Neural cell (in vitro differentiated cells): ENCODE data around the gene MORC3.

Source experiments
- EP300 ChIP-seq: fragments of 450-650 bp; conservative IDR thresholded peaks from 2 replicates; pipeline ENCODE4 v1.6.1; 2014; ENCODE audit warnings: antibody characterized with exemption, mild to moderate bottlenecking, moderate library complexity; ENCODE audit not compliant: poor library complexity, severe bottlenecking
- MXI1 ChIP-seq: fragments of 450-650 bp; conservative IDR thresholded peaks from 2 replicates; pipeline ENCODE4 v1.6.1; 2014; ENCODE audit warnings: antibody characterized with exemption, mild to moderate bottlenecking; ENCODE audit not compliant: poor library complexity, severe bottlenecking
- TF ChIP-seq, protein P1 (sequence below): fragments of 450-650 bp; IDR thresholded peaks from 2 replicates; pipeline ENCODE4 v1.5.1; 2014; ENCODE audit warnings: antibody characterized with exemption, mild to moderate bottlenecking, moderate library complexity; ENCODE audit not compliant: poor library complexity, severe bottlenecking

DNA sequence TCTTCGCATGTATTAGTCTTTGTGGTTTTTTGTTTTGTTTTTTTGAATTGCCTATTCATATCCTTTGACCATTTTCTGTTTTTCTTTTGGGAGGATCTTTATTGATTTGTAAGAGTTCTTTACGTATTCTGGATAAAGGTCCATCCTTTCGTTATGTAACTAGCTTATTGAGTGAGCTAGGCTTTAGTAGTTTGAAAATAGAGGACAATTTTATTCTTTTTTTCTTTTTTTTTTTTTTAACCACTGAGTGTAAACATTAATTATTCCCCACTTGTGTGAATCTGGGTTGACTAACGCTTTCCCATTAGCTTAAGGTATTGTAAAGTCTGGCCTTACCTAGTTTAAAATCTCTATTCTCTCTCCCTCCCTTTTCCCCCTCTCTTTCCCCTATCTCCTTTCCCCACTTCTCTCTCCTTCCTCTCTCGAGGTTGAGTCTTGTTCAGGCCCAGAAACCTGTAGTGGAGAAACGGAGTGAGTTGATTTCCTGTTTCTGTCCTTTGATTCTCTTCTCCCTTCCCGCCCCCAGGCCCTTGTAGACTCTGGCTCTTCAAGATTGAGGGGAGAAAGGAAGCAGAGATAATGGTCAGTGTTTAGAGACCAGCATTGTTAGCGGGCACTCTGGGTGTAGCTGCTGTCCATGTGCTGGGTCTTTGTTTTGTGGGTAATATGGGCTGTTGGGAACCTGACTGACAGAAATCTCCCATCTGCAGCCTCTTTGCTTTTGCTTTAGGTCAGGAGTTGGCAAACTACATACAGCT, 1.5 kb downstream of the MORC3 start:
- TF ChIP-seq EP300 (no peak), MXI1 (no peak)
- TF ChIP-seq, protein P1, sequence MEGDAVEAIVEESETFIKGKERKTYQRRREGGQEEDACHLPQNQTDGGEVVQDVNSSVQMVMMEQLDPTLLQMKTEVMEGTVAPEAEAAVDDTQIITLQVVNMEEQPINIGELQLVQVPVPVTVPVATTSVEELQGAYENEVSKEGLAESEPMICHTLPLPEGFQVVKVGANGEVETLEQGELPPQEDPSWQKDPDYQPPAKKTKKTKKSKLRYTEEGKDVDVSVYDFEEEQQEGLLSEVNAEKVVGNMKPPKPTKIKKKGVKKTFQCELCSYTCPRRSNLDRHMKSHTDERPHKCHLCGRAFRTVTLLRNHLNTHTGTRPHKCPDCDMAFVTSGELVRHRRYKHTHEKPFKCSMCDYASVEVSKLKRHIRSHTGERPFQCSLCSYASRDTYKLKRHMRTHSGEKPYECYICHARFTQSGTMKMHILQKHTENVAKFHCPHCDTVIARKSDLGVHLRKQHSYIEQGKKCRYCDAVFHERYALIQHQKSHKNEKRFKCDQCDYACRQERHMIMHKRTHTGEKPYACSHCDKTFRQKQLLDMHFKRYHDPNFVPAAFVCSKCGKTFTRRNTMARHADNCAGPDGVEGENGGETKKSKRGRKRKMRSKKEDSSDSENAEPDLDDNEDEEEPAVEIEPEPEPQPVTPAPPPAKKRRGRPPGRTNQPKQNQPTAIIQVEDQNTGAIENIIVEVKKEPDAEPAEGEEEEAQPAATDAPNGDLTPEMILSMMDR: no peak
